Neural progenitor cell (in vitro differentiated cells): ENCODE results near the gene FCN3.

Experiments
- CTCF ChIP-seq: fragments of 200-600 bp; sonication (generic); IDR thresholded peaks from 2 replicates; pipeline ENCODE4 v1.5.1; 2017; ENCODE audit warnings: antibody characterized with exemption, mild to moderate bottlenecking
- EZH2 ChIP-seq: fragments of 200-600 bp; sonication (generic); IDR thresholded peaks from 2 replicates; pipeline ENCODE4 v1.6.1; 2017; ENCODE audit warnings: antibody characterized with exemption, mild to moderate bottlenecking, moderate library complexity
- EZH2phosphoT487 ChIP-seq: fragments of 200-600 bp; sonication (generic); IDR thresholded peaks from 2 replicates; pipeline ENCODE4 v1.6.1; 2017; ENCODE audit warnings: antibody characterized with exemption

- no peak for TF ChIP-seq CTCF
- no peak for TF ChIP-seq EZH2
- no peak for TF ChIP-seq EZH2phosphoT487
These were observed 9.0 kb upstream of the FCN3 start for GRCh38 chr1:27383661-27384060.
